GM18499 (cell line): ENCODE data around the gene SYNM.
"Not testable (repeated sequence)": the region's sequence is repeated elsewhere in the genome, so short reads cannot be mapped to it uniquely, and the experiment has no call there.

Experiments
- ATAC-seq: cut with Tn5 transposase; IDR thresholded peaks from one replicate; pipeline ENCODE4 v1.9.1; 2021; ENCODE audit warnings: moderate number of reproducible peaks; ENCODE audit not compliant: insufficient read depth, unreplicated experiment

SYNM gene

GRCh38 chr15:99104788-99105513 lies at the start of gene SYNM:
Gene SYNM, plus strand, starts transcription at chr15:99105080. Its CDS starts 120 bp downstream, at chr15:99105200.
- no peak for ATAC-seq

DNA sequence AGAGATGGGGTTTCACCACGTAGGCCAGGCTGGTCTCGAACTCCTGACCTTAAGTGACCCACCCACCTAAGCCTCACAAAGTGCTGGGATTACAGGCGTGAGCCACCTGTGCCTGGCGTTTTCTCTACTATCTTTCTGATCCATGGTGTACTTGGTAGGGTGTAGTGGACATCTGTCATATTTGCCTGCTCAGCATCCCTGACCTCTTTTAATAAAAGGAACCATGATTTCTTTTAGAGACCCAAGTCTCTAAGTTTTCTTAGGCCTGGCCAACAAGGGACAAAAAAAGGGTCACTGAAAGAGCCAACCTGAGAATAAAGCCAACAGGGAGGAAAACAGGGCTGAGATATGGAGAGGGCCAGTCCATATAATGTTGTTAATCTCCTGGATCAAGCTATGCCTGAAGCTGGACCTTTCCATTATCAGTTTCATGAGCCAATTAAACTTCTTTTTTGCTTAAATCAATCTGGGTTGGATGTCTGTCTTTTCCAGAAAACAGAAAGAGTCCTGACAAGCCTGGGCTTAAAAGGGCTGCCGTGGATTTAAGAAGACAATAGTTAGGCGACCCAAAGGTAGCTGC lies 49.2 kb upstream of the SYNM start:
- no peak for ATAC-seq

DNA sequence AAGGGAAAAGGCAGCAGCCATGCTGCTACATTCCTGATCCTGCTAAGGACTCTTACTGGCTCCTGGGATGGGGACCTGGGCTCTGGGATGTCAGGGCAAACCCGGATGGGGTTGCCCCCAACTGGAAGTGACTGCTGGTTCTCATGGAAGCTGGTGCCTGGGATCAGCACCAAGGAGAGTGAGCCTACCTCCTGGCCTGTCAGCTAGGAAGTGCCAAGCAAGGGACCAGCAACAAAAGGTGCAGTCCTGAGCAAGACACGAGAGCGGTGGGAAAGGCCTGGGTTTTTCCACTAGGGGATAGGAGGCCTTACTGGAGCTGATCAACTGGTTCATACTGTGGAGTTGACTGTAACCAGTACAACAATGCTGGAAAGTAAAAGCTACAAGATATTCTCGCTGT lies 47.9 kb upstream of the SYNM start:
- ATAC-seq = no peak

GRCh38 chr15:99057697-99058420 lies 47.0 kb upstream of the SYNM start:
- no peak for ATAC-seq

GRCh38 chr15:99058421-99058870 lies 46.4 kb upstream of the SYNM start:
- ATAC-seq = no peak

GRCh38 chr15:99059010-99059981 lies 45.6 kb upstream of the SYNM start:
- no peak for ATAC-seq

- ATAC-seq = not testable (repeated sequence)
Measured at GRCh38 chr15:99060186-99060585, 44.7 kb upstream of the SYNM start.

- no peak for ATAC-seq
Measured at GRCh38 chr15:99062226-99062625, 42.7 kb upstream of the SYNM start.

DNA sequence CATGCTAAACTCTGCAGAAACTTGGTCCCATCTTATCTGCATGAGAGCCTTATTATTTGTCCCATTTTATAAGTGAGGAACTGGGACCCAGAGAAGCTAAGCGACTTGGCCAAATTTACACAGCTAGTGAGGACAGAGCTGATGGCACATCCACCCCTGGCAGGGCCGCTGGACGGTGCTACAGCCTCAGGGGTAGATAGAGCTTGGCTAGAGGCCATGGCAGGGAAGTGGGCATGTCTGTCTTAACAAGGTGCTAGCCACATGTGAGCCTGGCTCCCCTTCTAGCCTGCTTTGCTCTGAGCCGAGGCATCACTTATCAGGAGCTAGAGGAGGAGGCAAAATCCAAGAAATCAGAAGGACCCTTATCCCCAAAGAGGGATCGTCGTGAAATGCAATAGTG lies 36.7 kb upstream of the SYNM start:
- ATAC-seq = no peak

DNA sequence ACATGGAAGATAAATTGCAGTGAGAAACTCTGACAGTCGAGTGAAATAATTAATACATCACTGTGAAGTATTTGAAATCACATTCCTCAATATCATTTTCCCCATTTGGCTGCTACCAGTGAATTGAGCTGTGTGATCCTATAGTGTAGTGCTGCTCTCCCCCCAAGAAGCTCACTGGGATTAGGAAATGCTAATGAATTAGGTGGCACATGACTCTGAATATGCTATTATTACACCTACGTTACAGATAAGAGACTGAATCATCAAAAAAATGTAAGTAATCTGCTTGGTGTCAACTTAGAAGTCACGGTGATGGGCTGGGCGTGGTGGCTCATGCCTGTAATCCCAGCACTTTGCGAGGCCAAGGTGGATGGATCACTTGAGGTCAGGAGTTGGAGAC lies 34.7 kb upstream of the SYNM start:
- ATAC-seq = no peak

DNA sequence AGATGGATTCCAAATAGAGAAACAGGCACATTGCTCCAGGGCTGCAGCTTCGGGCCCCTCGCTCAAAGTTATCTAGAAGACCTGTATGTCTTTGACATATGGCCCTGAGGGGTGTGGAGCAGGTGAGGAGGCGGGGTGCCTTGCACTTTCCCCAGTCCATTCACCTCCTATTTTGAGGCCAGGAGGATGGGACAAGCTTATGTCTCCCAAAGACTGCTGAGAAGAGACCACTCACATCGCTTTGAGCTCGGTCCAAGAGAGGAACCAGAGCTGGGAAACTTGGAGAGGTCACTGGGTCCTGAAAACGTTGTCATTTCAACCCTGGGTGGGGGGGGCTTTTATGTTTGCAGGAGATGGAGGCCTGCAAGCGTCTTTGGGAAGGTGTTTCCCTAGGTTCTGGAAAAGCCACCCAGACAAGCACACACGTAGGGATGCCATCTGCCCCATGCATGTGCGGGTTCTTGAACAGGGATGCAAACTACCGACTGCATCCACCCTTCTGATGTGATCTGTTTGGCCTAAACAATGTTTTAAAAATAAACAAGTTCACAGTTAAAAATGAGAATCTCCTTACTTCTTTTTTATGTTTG lies 33.7 kb upstream of the SYNM start:
- no peak for ATAC-seq

- no peak for ATAC-seq
Measured at GRCh38 chr15:99073008-99073717, 31.7 kb upstream of the SYNM start.

DNA sequence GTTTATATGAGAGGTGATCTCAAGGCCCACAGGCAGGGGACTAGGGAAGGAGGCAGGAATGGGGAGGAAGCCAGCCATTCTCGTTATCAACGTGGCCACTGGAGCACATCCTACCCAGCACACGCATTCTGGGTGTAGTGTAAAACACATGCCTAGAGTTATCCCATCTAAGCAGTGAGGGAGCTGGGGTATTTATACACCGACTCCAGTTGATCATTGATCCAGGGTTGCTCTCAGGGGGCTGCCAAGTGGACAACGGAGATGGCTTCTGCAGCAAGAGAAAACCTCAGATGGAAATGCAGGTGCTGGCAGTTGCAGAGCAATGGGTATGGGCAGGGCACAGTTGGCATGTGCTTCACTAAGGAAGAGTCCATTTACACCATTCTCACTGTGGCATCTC lies 30.4 kb upstream of the SYNM start:
- no peak for ATAC-seq

- not testable (repeated sequence) for ATAC-seq
Measured at GRCh38 chr15:99075059-99075652, 29.7 kb upstream of the SYNM start.

DNA sequence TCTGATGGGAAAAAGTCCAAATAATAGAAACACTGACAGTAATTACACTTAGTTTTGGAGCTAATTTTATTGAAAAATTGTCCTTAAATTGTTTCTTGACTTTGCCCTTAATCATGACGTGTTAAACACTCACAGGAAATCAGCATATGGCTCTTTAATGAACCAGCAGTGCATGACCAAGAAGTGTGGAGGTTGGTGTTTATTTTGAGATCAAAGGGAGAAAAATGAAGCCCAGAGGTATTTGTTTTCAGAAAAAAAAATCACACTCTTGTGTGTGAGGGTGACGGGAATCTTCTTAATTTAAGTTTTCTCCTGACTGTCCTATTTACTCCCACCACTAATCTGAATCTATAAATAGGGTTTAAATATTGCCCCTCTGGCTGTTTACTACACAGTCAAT lies 28.8 kb upstream of the SYNM start:
- ATAC-seq = no peak

DNA sequence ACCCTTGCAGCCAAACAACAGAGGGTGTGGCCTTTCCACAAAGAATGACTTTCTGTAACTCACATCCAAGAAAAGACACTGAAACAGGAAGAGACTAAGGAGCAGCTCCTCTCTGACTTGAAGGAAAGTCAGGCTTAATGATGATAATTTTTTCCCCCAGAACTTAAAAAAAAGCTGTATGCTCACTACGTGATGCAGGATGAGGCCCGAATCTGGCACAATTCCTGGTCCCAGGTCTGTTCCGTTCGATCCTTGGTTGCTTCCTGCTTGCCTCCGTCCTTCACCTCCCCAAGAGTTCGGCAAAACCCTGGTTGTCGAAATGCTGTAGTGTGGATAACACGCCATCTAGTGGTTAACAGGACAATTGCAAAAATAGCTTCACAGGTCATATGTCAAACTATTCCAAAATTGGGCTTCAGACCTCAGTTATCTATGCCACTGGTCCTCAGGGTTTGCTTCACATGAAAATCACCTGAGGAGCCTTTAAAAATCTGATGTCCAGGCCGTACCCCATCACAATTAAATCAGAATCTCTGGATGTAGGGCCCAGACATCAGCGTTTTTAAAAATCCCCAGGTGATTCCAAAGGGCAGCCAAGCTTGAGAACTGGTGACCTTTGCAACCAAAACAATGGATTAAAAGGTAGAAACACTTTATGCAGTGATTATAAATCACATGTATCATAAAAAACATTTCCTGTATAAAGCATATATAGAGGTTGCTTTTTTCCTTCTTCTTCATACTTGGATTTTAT lies 28.1 kb upstream of the SYNM start:
- ATAC-seq = peak; percentile 62

GRCh38 chr15:99082798-99083197 lies 22.1 kb upstream of the SYNM start:
- ATAC-seq = no peak

- ATAC-seq = no peak
Measured at GRCh38 chr15:99084965-99085364, 19.9 kb upstream of the SYNM start.
